Endothelial cell of umbilical vein (primary cell): ENCODE results near the gene CD5L. TPM values are rescaled to one million over a fixed set of nuclear protein-coding genes. Genes with fewer than 3 reads are reported as not detected.

Source experiments
- BruUV-seq: library from RNA; stranded (reverse); fragments of 400-500 nt; replicated peaks from 2 replicates; lab custom pipeline; 2021; lab: Mats Ljungman, UMichigan
- CTCF ChIA-PET: fragments of 300-600, 350-600 bp; sonication (Branson Sonifier 250); formaldehyde crosslinking; loops from one replicate; lab custom pipeline; 2021; ENCODE audit warnings: antibody characterized with exemption, inconsistent platforms; lab: Charles Lee
- POLR2A ChIA-PET: fragments of 300-600, 350-600 bp; sonication (Branson Sonifier 250); formaldehyde crosslinking; loops from one replicate; lab custom pipeline; 2021; ENCODE audit warnings: antibody characterized with exemption, inconsistent platforms; lab: Charles Lee
- DNase-seq: peaks from one replicate; pipeline ENCODE4 v3.0.0-alpha.2; 2011; ENCODE audit warnings: low read depth, low spot score
- FAIRE-seq: peaks from 2 replicates; lab custom pipeline; 2011; peaks lifted over from hg19 to GRCh38; lab: Jason Lieb, UNC
- H2AFZ ChIP-seq: 2 replicates; pipeline ENCODE4 v1.6.0; 2012; ENCODE audit warnings: low read depth, low read length, control low read depth, inconsistent platforms
- H3K27ac ChIP-seq: 2 replicates; pipeline ENCODE4 v1.5.1; 2011; ENCODE audit warnings: low read depth, mild to moderate bottlenecking, control low read depth, low read length, moderate library complexity; ENCODE audit not compliant: insufficient read depth
- H3K27me3 ChIP-seq, 2 experiments: 2 replicates each; pipeline versions ENCODE4 v1.6.0 to v1.6.1; 2011; ENCODE audit warnings: low read length in 2 of 2, mixed read lengths in 1 of 2; ENCODE audit not compliant: control insufficient read depth in 2 of 2, insufficient read depth in 2 of 2
- H3K36me3 ChIP-seq, 2 experiments: 2 replicates in 1 of 2; 3 replicates in 1 of 2; pipeline ENCODE4 v1.5.1; 2011; ENCODE audit warnings: low read length in 2 of 2, mild to moderate bottlenecking in 1 of 2, moderate library complexity in 1 of 2; ENCODE audit not compliant: control insufficient read depth in 2 of 2, insufficient read depth in 2 of 2; ENCODE audit errors: extremely low read depth in 1 of 2
- H3K4me1 ChIP-seq: 3 replicates; pipeline ENCODE4 v1.5.1; 2011; ENCODE audit warnings: mild to moderate bottlenecking, low read length; ENCODE audit not compliant: control insufficient read depth, insufficient read depth; ENCODE audit errors: extremely low read depth
- H3K4me2 ChIP-seq: 2 replicates; pipeline ENCODE4 v1.6.1; 2011; ENCODE audit warnings: low read length, control low read depth, mixed read lengths; ENCODE audit not compliant: insufficient read depth
- H3K4me3 ChIP-seq, 3 experiments: fragments of 200-600 bp in 1 of 3; sonication (generic), shearing (Covaris generic) in 1 of 3; replicated peaks in 1 of 3; 2 replicates each; pipeline ENCODE4 v1.5.1; 2011 to 2016; ENCODE audit warnings: control low read depth in 3 of 3, low read length in 3 of 3, mild to moderate bottlenecking in 2 of 3, inconsistent platforms in 1 of 3, low read depth in 1 of 3, moderate library complexity in 1 of 3; ENCODE audit not compliant: insufficient read depth in 1 of 3
- H3K79me2 ChIP-seq: 2 replicates; pipeline ENCODE4 v1.6.0; 2012; ENCODE audit warnings: low read length, inconsistent platforms; ENCODE audit not compliant: control insufficient read depth, insufficient read depth
- H3K9ac ChIP-seq: replicated peaks from 2 replicates; pipeline ENCODE3; 2011; ENCODE audit warnings: low read length, control low read depth; ENCODE audit not compliant: insufficient read depth; ENCODE audit errors: extremely low read depth
- H3K9me1 ChIP-seq: replicated peaks from 3 replicates; pipeline ENCODE4 v1.6.0; 2011; ENCODE audit warnings: mild to moderate bottlenecking, low read length; ENCODE audit not compliant: control insufficient read depth, insufficient read depth; ENCODE audit errors: extremely low read depth
- H3K9me3 ChIP-seq: replicated peaks from 2 replicates; pipeline ENCODE4 v1.5.1; 2012; ENCODE audit warnings: low read length, inconsistent platforms; ENCODE audit not compliant: control insufficient read depth, insufficient read depth
- H4K20me1 ChIP-seq: replicated peaks from 2 replicates; pipeline ENCODE3; 2011; ENCODE audit warnings: mild to moderate bottlenecking, low read length; ENCODE audit not compliant: control insufficient read depth, insufficient read depth; ENCODE audit errors: extremely low read depth
- EZH2 ChIP-seq: IDR thresholded peaks from 2 replicates; pipeline ENCODE4 v1.6.1; 2012; ENCODE audit warnings: borderline replicate concordance, low read depth, mild to moderate bottlenecking, moderate library complexity, low read length, inconsistent platforms; ENCODE audit not compliant: severe bottlenecking
- FOS ChIP-seq: IDR thresholded peaks from 2 replicates; pipeline ENCODE4 v1.6.1; 2011; ENCODE audit warnings: mild to moderate bottlenecking, low read length, moderate library complexity, borderline replicate concordance; ENCODE audit not compliant: insufficient read depth
- GATA2 ChIP-seq: IDR thresholded peaks from 2 replicates; pipeline ENCODE4 v1.7.0; 2011; ENCODE audit warnings: low read depth, mild to moderate bottlenecking, moderate library complexity, mixed read lengths, low read length; ENCODE audit not compliant: insufficient read length, insufficient read depth
- JUN ChIP-seq: IDR thresholded peaks from 2 replicates; pipeline ENCODE4 v1.6.1; 2011; ENCODE audit warnings: borderline replicate concordance, low read depth; ENCODE audit not compliant: insufficient read length, insufficient read depth
- MYC ChIP-seq: IDR thresholded peaks from one replicate; pipeline ENCODE4 v1.6.1; 2011; ENCODE audit warnings: mild to moderate bottlenecking, low read depth, low read length
- POLR2A ChIP-seq: IDR thresholded peaks from 2 replicates; pipeline ENCODE4 v1.6.1; 2012; ENCODE audit warnings: low read depth, mild to moderate bottlenecking, control low read depth, low read length
- POLR2AphosphoS5 ChIP-seq: IDR thresholded peaks from 2 replicates; pipeline ENCODE4 v1.6.1; 2012; ENCODE audit warnings: low read depth, mild to moderate bottlenecking, control low read depth, low read length, moderate library complexity; ENCODE audit not compliant: insufficient read depth
- dilution Hi-C: fragments of 300-500 bp; cut with MboI; formaldehyde crosslinking; loops from one replicate; pipeline ENCODE4 v1.15.0; 2019; ENCODE audit warnings: low sequenced_read_pairs; ENCODE audit not compliant: extremely low pct_ligation_motif_present
- intact Hi-C: fragments of 100-400 bp; cut with micrococcal nuclease; formaldehyde crosslinking; loops from one replicate; pipeline ENCODE4 v1.10.0; 2022
- polyA plus RNA-seq, 4 experiments: library from polyadenylated mRNA; depleted of rRNA in 3 of 4; stranded (reverse) in 3 of 4; unstranded in 1 of 4; fragments of >200 nt; gene quantifications; 2 replicates each; pipeline versions ENCODE4 v1.2.1 to v1.2.3, GENCODE V29; 2011 to 2012; ENCODE audit warnings: missing spikeins in 1 of 4
- total RNA-seq: library from RNA; stranded (reverse); gene quantifications from 2 replicates; pipeline ENCODE4 v1.2.3, GENCODE V29; 2021
- TF ChIP-seq, protein P1 (sequence below): IDR thresholded peaks from 2 replicates; pipeline ENCODE4 v1.6.1; 2011; ENCODE audit not compliant: insufficient read depth, insufficient read length
- TF ChIP-seq, protein P2 (sequence below), 2 donors: IDR thresholded peaks; 1 replicate in 1 of 2; 2 replicates in 1 of 2; pipeline ENCODE4 v1.5.1; 2011; ENCODE audit warnings: low read length in 2 of 2, mild to moderate bottlenecking in 2 of 2, moderate library complexity in 2 of 2, control low read depth in 1 of 2, inconsistent platforms in 1 of 2, low read depth in 1 of 2; ENCODE audit not compliant: insufficient read depth in 1 of 2; ENCODE audit errors: extremely low read depth in 1 of 2

CD5L gene
- total and polyA plus RNA-seq, 2 donors (not counting 3 experiments of a cell fraction or from before 2014, with no cell fraction given), result not detected

GRCh38 chr1:157868654-157869053, 27.0 kb upstream of the CD5L start:
- BruUV-seq, result no TSS peak
- FAIRE-seq, result no peak
- Histone ChIP-seq H3K36me3 (no peaks in the 10 kb centered on the region), H3K9me1 (no peaks in the 10 kb centered on the region), H4K20me1 (no peaks in the 10 kb centered on the region), H2AFZ (no peak overlapping the region), H3K4me1 (no peaks in the 10 kb centered on the region), H3K27ac (no peak overlapping the region), H3K4me2 (no peak overlapping the region), H3K9me3 (no peaks in the 10 kb centered on the region), H3K9ac (no peak overlapping the region), H3K4me3 (no peak overlapping the region), H3K27me3 (no peaks in the 10 kb centered on the region), H3K79me2 (no peaks in the 10 kb centered on the region)
- ChIA-PET POLR2A (no interaction called here), CTCF (no interaction called here)
- no peak for DNase-seq
- intact Hi-C loops (no loop called here), dilution Hi-C loops (no loop called here)
- TF ChIP-seq, protein P1, sequence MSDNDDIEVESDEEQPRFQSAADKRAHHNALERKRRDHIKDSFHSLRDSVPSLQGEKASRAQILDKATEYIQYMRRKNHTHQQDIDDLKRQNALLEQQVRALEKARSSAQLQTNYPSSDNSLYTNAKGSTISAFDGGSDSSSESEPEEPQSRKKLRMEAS, result no peak
- TF ChIP-seq, protein P2, sequence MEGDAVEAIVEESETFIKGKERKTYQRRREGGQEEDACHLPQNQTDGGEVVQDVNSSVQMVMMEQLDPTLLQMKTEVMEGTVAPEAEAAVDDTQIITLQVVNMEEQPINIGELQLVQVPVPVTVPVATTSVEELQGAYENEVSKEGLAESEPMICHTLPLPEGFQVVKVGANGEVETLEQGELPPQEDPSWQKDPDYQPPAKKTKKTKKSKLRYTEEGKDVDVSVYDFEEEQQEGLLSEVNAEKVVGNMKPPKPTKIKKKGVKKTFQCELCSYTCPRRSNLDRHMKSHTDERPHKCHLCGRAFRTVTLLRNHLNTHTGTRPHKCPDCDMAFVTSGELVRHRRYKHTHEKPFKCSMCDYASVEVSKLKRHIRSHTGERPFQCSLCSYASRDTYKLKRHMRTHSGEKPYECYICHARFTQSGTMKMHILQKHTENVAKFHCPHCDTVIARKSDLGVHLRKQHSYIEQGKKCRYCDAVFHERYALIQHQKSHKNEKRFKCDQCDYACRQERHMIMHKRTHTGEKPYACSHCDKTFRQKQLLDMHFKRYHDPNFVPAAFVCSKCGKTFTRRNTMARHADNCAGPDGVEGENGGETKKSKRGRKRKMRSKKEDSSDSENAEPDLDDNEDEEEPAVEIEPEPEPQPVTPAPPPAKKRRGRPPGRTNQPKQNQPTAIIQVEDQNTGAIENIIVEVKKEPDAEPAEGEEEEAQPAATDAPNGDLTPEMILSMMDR (IDR thresholded peaks at IDR 0.05; ENCODE audit: extremely low read depth in 1 of 2, insufficient read depth in 1 of 2, low read depth in 1 of 2, low read length in 2 of 2), result no peak
- TF ChIP-seq FOS, result no peak
- no peak for TF ChIP-seq JUN
- TF ChIP-seq POLR2A, result no peak
- no peak for TF ChIP-seq EZH2
- TF ChIP-seq MYC, result no peak
- TF ChIP-seq POLR2AphosphoS5, result no peak
- no peak for TF ChIP-seq GATA2
